Measurements from ENCODE around the gene PARD3B.

The PARD3B gene

DNA sequence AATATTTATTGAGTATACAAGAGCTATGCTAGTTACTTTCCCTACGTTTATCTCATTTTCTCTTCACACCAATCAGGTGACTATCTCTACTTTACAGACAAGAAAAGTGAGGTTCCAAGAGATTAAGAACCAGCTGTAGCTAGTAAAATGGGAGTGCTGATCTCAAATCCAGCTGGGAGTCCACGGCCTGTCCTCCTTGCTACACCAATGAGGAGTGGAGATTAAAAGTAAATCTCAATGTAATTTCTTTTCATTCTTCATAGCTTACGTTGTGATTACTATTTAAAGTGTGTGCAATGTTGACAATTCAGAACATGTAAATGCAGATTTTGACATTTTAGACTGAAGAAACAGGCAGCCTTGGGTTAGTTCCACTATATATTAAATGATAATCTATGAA, 1083.1 kb downstream of the PARD3B start:
- DNase-seq (ENCODE audit: low read depth) = no peak

- DNase-seq (ENCODE audit: low read depth) = no peak
Observed at GRCh38 chr2:205629091-205629776, 1084.0 kb downstream of the PARD3B start.

- DNase-seq (ENCODE audit: low read depth) = no peak
Observed at GRCh38 chr2:205633994-205634393, 1088.7 kb downstream of the PARD3B start.

DNA sequence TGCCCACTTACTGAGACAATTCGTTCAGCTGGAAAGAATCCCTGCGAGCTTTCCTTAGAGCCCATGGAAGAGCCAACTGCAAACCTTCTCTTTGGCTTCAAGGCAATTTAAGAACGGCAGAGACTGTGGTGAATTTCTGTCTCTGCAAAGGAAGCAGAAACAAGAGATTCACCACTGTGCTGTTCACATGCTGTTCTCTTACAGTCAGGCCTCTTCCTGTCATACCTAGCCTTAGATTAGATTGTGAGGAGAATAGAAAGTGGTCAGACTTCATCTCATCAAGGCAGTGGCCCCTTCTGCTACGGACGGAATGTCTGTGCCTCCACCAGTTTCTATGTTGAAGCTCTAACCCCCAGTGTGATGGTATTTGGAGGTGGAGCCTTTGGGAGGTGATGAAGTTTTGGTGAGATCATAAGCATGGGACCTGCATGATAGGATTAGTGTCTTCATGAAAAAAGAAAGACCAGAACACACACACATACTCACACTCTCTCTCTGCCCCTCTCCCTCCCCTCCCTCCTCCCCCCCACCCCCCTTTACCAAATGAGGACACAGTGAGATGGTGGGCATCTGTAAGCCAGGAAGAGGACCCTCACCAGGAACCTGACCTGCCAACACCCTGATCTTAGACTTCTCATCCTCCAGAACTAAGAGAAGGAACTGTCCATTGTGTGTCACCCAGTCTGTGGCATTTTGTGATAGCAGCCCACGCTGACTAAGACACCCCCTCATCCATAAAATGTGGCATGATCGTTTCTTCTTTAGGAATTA, 1091.5 kb downstream of the PARD3B start:
- no peak for DNase-seq (ENCODE audit: low read depth)

GRCh38 chr2:205637320-205637602, 1092.0 kb downstream of the PARD3B start:
- DNase-seq (ENCODE audit: low read depth) = no peak

DNA sequence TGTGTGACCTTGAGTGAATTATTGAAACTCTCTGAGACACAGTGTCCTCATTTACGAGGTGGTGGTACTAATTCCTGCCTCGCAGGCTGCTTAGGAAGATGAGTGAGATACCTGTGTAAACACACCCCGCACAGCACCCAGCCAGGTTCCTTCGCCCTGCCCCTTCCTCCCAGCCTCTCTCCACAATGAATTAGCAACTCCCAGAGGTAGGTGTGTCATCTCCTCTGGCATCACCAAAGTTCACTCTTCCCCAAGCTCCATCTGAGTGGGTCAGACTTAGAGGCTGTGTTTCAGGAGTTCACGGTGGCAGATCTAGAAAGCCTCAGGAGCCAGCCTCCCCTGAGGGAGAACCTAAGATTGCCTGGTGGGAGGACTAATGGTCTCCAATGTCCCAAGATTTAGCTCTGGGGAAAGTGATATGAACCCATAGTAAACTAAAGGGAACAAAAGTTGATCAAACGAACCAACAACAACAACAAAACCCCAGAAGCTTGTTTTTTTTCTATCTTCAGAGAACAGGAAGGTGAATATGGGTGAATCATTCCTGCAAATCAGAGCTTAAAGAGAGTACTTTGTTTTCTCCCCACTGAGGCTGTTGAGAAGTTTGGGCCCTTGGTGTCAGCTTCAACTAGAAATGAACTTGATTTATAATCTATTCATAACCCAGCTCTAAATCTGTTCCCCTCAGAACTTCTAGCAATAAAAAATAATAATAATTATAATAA, 1092.7 kb downstream of the PARD3B start:
- no peak for DNase-seq (ENCODE audit: low read depth)

GRCh38 chr2:205640716-205641115, 1095.4 kb downstream of the PARD3B start:
- no peak for DNase-seq (ENCODE audit: low read depth)

- no peak for DNase-seq (ENCODE audit: low read depth)
Observed at GRCh38 chr2:205642599-205643356, 1097.5 kb downstream of the PARD3B start.

DNA sequence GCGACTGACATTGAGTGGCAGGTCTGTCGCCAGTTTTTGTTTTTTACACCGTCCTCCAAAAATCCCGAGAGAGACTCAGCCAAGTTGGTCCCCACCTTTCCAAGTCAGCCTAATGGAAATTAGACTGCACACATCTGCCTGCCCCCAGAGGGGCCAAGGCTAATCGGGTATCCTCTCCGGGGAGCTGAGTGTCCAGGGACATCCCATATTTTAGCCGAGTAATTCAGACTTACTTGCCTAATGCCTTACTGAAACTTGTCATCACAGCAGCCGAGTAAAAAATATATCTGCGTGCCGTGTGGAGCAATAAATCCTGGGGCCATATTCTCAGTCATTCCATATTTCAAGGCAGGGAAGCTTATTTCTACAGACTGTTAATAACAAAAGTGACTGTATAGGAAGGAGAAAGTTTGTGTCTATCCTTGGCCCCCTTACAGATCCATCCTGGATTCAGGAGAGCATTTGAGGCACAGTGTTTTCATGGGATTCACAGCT, 1098.2 kb downstream of the PARD3B start:
- no peak for DNase-seq (ENCODE audit: low read depth)

- DNase-seq (ENCODE audit: low read depth) = no peak
Observed at GRCh38 chr2:205644018-205644417, 1098.7 kb downstream of the PARD3B start.

DNA sequence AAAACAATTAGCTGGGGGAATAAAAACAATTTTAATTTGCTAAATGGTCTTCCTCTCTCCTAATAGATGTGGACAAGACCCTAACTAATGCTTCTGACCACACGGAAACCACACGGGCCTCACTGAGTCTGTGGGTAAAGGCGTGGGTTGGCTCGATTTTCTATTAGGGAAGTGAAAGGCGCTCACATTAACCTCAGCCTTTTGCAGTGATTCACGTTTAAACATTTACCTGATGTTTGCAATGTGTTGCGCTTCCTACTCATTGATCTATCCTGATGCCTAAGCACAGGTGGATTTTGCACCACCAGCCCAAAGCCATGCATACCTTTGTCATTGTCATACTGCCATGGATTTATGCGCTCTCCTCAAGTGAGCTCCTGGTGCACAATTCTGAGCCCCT, 1101.4 kb downstream of the PARD3B start:
- no peak for DNase-seq (ENCODE audit: low read depth)

- DNase-seq (ENCODE audit: low read depth) = no peak
Observed at GRCh38 chr2:205650450-205650849, 1105.2 kb downstream of the PARD3B start.

- DNase-seq (ENCODE audit: low read depth) = no peak
Observed at GRCh38 chr2:205650931-205651330, 1105.7 kb downstream of the PARD3B start.

GRCh38 chr2:205651719-205652118, 1106.4 kb downstream of the PARD3B start:
- DNase-seq (ENCODE audit: low read depth) = no peak

DNA sequence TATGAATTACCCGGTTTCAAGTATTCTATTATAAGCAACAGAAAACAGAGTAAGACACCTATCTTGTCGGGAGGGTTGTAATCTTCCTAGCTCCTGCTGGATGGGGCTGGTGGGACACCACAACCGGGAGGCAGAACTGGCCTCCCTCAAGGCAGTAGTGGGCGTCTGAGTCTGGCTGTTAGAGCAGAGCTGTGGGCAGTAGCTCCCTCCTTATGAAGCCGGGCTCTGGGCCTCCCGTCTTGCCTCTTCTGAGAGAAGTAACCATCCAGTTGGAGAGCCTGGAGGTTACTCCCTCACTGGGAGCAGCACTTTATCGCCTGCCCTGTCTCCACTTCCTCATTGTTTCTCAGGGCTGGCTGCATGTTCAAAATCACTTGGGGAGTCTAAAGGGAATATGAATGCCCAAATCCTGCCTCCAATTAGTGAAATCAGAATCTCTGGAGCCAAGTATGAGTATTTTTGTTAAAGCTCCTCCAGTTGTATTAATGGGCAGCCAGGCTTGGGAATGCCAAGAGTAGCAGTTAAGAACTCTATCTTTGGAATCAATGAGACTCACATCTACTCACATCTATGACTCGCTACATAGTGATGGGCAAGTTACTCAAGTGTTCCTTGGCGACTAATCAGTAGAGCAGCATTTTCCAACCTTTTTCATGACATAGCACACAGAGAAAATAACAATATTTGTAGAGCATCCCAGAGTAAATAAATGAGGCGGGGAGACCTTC, 1109.8 kb downstream of the PARD3B start:
- DNase-seq (ENCODE audit: low read depth) = no peak

DNA sequence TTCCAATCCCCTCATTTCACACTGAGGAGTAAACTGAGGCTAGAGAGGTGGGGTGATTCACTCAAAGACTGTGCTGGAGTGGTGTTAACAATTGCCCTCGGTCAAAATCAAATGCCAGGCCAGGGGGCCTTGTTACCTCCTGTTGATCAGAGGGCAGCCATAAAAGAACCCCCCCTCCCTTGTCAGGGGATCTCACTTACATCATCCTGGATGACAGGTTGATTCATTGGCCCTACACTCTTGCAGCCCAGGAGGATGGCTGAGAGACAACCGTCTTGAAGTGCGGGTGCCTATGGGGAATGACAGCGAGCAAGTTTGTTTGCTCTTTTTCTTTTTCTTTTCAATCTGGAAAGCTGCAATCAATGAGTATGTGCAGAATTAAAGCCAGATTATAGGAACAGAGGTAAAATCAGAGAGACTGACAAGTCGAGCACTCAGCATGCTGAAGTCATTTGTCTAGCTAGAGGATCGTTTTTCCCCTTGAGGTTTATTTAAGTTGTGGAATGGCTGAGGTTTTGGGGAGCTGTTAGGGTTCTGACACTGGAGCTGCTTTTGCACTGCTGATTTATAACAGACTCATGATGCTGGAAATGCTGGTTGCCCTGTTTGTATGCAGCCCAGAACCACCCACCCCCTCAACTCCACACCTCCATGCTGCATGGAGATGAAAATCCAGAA, 1110.6 kb downstream of the PARD3B start:
- DNase-seq (ENCODE audit: low read depth) = no peak

- no peak for DNase-seq (ENCODE audit: low read depth)
Observed at GRCh38 chr2:205656461-205656860, 1111.2 kb downstream of the PARD3B start.

DNA sequence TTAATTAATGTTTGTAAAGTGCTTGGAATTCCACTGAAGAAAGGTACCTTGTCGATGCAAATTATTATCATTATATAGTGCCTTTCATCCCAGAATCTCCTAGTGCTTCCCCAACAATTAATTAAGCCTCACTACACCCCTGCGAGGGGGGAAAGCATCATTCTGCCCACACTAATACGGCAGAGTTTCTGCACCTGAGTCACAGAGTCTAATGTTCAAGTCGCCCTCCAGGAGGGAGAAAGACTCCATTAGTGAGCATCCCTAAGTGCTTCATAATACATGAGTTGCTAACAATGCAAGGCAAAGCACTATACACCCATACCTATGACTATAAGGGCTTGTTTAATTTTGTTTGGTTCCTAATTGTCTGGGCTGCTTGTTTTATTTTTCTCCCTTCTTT, 1111.7 kb downstream of the PARD3B start:
- no peak for DNase-seq (ENCODE audit: low read depth)

- no peak for DNase-seq (ENCODE audit: low read depth)
Observed at GRCh38 chr2:205657579-205657978, 1112.3 kb downstream of the PARD3B start.

GRCh38 chr2:205658068-205658467, 1112.8 kb downstream of the PARD3B start:
- no peak for DNase-seq (ENCODE audit: low read depth)

GRCh38 chr2:205658572-205658971, 1113.3 kb downstream of the PARD3B start:
- DNase-seq (ENCODE audit: low read depth) = no peak
